ENCODE data around the gene GH2.
"Not testable (repeated sequence)": the region's sequence is repeated elsewhere in the genome, so short reads cannot be mapped to it uniquely, and the experiment has no call there.

GRCh38 chr17:63869491-63870291 is 12.1 kb downstream of the GH2 start:
- TF ChIP-seq POLR2A (IDR thresholded peaks at IDR 0.05), result not testable (repeated sequence)
- TF ChIP-seq, protein P1, sequence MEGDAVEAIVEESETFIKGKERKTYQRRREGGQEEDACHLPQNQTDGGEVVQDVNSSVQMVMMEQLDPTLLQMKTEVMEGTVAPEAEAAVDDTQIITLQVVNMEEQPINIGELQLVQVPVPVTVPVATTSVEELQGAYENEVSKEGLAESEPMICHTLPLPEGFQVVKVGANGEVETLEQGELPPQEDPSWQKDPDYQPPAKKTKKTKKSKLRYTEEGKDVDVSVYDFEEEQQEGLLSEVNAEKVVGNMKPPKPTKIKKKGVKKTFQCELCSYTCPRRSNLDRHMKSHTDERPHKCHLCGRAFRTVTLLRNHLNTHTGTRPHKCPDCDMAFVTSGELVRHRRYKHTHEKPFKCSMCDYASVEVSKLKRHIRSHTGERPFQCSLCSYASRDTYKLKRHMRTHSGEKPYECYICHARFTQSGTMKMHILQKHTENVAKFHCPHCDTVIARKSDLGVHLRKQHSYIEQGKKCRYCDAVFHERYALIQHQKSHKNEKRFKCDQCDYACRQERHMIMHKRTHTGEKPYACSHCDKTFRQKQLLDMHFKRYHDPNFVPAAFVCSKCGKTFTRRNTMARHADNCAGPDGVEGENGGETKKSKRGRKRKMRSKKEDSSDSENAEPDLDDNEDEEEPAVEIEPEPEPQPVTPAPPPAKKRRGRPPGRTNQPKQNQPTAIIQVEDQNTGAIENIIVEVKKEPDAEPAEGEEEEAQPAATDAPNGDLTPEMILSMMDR (IDR thresholded peaks at IDR 0.05), result not testable (repeated sequence)
